Endodermal cell (in vitro differentiated cells): ENCODE measurements around the gene RALGPS1. TPM values are rescaled to one million over a fixed set of nuclear protein-coding genes. Genes with fewer than 3 reads are reported as not detected.

Experiments
- DNase-seq: peaks from one replicate; pipeline ENCODE4 v3.0.0-alpha.2; 2017
- H3K27ac ChIP-seq: 2 replicates; pipeline ENCODE4 v1.5.1; 2013; ENCODE audit warnings: mild to moderate bottlenecking, low read depth, low read length, moderate library complexity
- H3K27me3 ChIP-seq: 2 replicates; pipeline ENCODE4 v1.6.1; 2013; ENCODE audit warnings: mild to moderate bottlenecking, low read length, moderate library complexity; ENCODE audit not compliant: insufficient read depth, control insufficient read depth, poor library complexity, severe bottlenecking
- H3K36me3 ChIP-seq: 2 replicates; pipeline ENCODE4 v1.7.0; 2013; ENCODE audit warnings: mild to moderate bottlenecking, low read length, moderate library complexity; ENCODE audit not compliant: control insufficient read depth, insufficient read depth
- H3K4me1 ChIP-seq: one replicate; pipeline ENCODE4 v1.7.0; 2013; ENCODE audit warnings: low read length; ENCODE audit not compliant: control insufficient read depth, insufficient read depth
- H3K4me3 ChIP-seq: 2 replicates; pipeline ENCODE4 v1.5.1; 2013; ENCODE audit warnings: mild to moderate bottlenecking, low read length, moderate library complexity
- H3K9ac ChIP-seq: 2 replicates; pipeline ENCODE4 v1.6.1; 2013; ENCODE audit warnings: mild to moderate bottlenecking, low read length, moderate library complexity; ENCODE audit not compliant: poor library complexity, severe bottlenecking; ENCODE audit errors: extremely low read depth
- H3K9me3 ChIP-seq: 2 replicates; pipeline ENCODE4 v1.6.1; 2013; ENCODE audit warnings: mild to moderate bottlenecking, low read length, moderate library complexity; ENCODE audit not compliant: control insufficient read depth
- H3K27ac Mint-ChIP-seq: 2 replicates; pipeline ENCODE4 v1.8.0; 2020; ENCODE audit warnings: mixed read lengths
- H3K27me3 Mint-ChIP-seq: 2 replicates; pipeline ENCODE4 v1.8.0; 2021; ENCODE audit warnings: mild to moderate bottlenecking, mixed read lengths; ENCODE audit not compliant: insufficient read depth
- H3K36me3 Mint-ChIP-seq: 2 replicates; pipeline ENCODE4 v1.8.0; 2020; ENCODE audit warnings: low read depth, mixed read lengths
- H3K4me1 Mint-ChIP-seq: 2 replicates; pipeline ENCODE4 v1.8.0; 2020; ENCODE audit warnings: mixed read lengths
- H3K4me3 Mint-ChIP-seq: 2 replicates; pipeline ENCODE4 v1.8.0; 2020; ENCODE audit warnings: mild to moderate bottlenecking, moderate library complexity, mixed read lengths
- H3K9me3 Mint-ChIP-seq: 2 replicates; pipeline ENCODE4 v1.8.0; 2020; ENCODE audit warnings: mild to moderate bottlenecking, mixed read lengths
- CTCF ChIP-seq: fragments of 200-600 bp; sonication (generic); conservative IDR thresholded peaks from 2 replicates; pipeline ENCODE4 v1.5.0; 2021; ENCODE audit warnings: antibody characterized with exemption, mild to moderate bottlenecking
- WGBS, 2 experiments: methylation state at CpG; one replicate each; pipeline versions ENCODE4 v1.1.5 to v1.1.7; 2013; ENCODE audit warnings: missing lambda C conversion rate in 2 of 2, mixed read lengths in 1 of 2; ENCODE audit not compliant: insufficient coverage in 1 of 2, insufficient read length in 1 of 2; 5-methylcytosine and 5-hydroxymethylcytosine counted together
- total RNA-seq, 2 donors: library from RNA; stranded (reverse); fragmentation: NEBNext Ultra II Directional in 1 of 2; extraction: Animal tissue kit (Norgen Biotek cat#: 25700) in 1 of 2; gene quantifications; 2 replicates in 1 of 2; 3 replicates in 1 of 2; pipeline ENCODE4 v1.2.1, GENCODE V29; 2021

The RALGPS1 gene
- total RNA-seq, 2 donors from 2014 or later: 23.3 to 25.0 TPM

GRCh38 chr9:126926364-126926763 is 11.8 kb downstream of the RALGPS1 start:
- Histone ChIP-seq H3K9me3 (no peaks in the 10 kb centered on the region), H3K4me1 (peaks cover 3% of the 10 kb centered on the region), H3K4me3 (no peak overlapping the region), H3K9ac (no peak overlapping the region), H3K36me3 (no peaks in the 10 kb centered on the region), H3K27me3 (no peaks in the 10 kb centered on the region), H3K27ac (no peak overlapping the region)
- no peak for TF ChIP-seq CTCF
- Mint-ChIP-seq H3K9me3 (no peaks in the 10 kb centered on the region), H3K4me3 (no peak overlapping the region), H3K27me3 (no peaks in the 10 kb centered on the region), H3K36me3 (no peaks in the 10 kb centered on the region), H3K27ac (no peak overlapping the region), H3K4me1 (peaks cover 9% of the 10 kb centered on the region)
- WGBS, 2 experiments: 75 to 94% methylated on average over 1 to 2 of the region's 2 CpGs
- no peak for DNase-seq

GRCh38 chr9:126927419-126927818 is 12.8 kb downstream of the RALGPS1 start:
- no peaks in the 10 kb centered on the region for H3K36me3 ChIP-seq
- H3K36me3 Mint-ChIP-seq: no peaks in the 10 kb centered on the region
- H3K4me1 Mint-ChIP-seq: peaks cover 8% of the 10 kb centered on the region
- no peak overlapping the region for H3K4me3 ChIP-seq
- H3K4me3 Mint-ChIP-seq: no peak overlapping the region
- no peaks in the 10 kb centered on the region for H3K9me3 Mint-ChIP-seq
- no peak for TF ChIP-seq CTCF
- H3K9ac ChIP-seq: no peak overlapping the region
- H3K4me1 ChIP-seq: peaks cover 3% of the 10 kb centered on the region
- H3K27ac ChIP-seq: no peak overlapping the region
- H3K27me3 Mint-ChIP-seq: no peaks in the 10 kb centered on the region
- no peak overlapping the region for H3K27ac Mint-ChIP-seq
- WGBS, 2 experiments: 86 to 87% methylated on average over 2 to 6 of the region's 6 CpGs
- no peaks in the 10 kb centered on the region for H3K9me3 ChIP-seq
- no peak for DNase-seq
- no peaks in the 10 kb centered on the region for H3K27me3 ChIP-seq

GRCh38 chr9:126932871-126933321 is 18.3 kb downstream of the RALGPS1 start:
- H3K27ac Mint-ChIP-seq: peak overlapping the region; percentile 50
- Histone ChIP-seq H3K27ac (no peak overlapping the region), H3K9me3 (no peaks in the 10 kb centered on the region), H3K36me3 (no peaks in the 10 kb centered on the region), H3K4me3 (no peak overlapping the region), H3K27me3 (no peaks in the 10 kb centered on the region), H3K4me1 (no peaks in the 10 kb centered on the region), H3K9ac (no peak overlapping the region)
- DNase-seq: peak; percentile 84
- peaks cover 11% of the 10 kb centered on the region for H3K4me1 Mint-ChIP-seq
- 61 to 77% methylated on average over 8 to 11 of the region's 11 CpGs for WGBS, 2 experiments
- no peaks in the 10 kb centered on the region for H3K27me3 Mint-ChIP-seq
- no peaks in the 10 kb centered on the region for H3K36me3 Mint-ChIP-seq
- no peaks in the 10 kb centered on the region for H3K9me3 Mint-ChIP-seq
- TF ChIP-seq CTCF: peak; percentile 40
- H3K4me3 Mint-ChIP-seq: no peak overlapping the region
